Heart left ventricle (tissue), 13 donors: Measurements from ENCODE around the gene STEAP1.
"Not testable (repeated sequence)": the region's sequence is repeated elsewhere in the genome, so short reads cannot be mapped to it uniquely, and the experiment has no call there.

ENCODE experiments used
- POLR2A ChIP-seq, 2 donors: fragments of 450-650 bp; IDR thresholded peaks; one replicate each; pipeline ENCODE4 v1.6.1; 2017; ENCODE audit warnings: antibody characterized with exemption in 2 of 2, mild to moderate bottlenecking in 2 of 2, moderate library complexity in 2 of 2
- TF ChIP-seq, protein P1 (sequence below), 12 donors: fragments of 200-600 bp; sonication (generic) in 4 of 12; IDR thresholded peaks; one replicate each; pipeline versions ENCODE4 v1.5.0 to v1.8.0; 2018 to 2022; ENCODE audit warnings: antibody characterized with exemption in 12 of 12, mild to moderate bottlenecking in 5 of 12
- donor health status: ischemic (EF 13 %, LVEDD 7.1; RV severe dilation, severe dysfunction).
- donor health status: DM: no; HTN: yes; CAD: no.
- donor health status: DM: no; HTN: no; CAD: no.
- donor health status: ischemic (EF 25% LVEDD 6.9; RV normal size, moderate dysfunction).
- donor health status: ischemic (EF 25% LVEDD 5.7; RV mildly dilated, moderate dysfunction).
- donor health status: ischemic (EF 35%, LVEDD 5.7; RV mildly dilated, moderate dysfunction).
- donor health status: nonischemic (EF 11% LVEDD 7.7; RV severe dilation, severe dysfunction).
- donor health status: DM: yes; HTN: yes; CAD: no.
- donor health status: PGD.
- donor health status: ischemic (EF 29% LVEDD 5.4; RV normal size, mild dysfunction).
- donor health status: nonischemic (EF 23%, LVEDD 6.1; RV moderate dilation, normal function).

DNA sequence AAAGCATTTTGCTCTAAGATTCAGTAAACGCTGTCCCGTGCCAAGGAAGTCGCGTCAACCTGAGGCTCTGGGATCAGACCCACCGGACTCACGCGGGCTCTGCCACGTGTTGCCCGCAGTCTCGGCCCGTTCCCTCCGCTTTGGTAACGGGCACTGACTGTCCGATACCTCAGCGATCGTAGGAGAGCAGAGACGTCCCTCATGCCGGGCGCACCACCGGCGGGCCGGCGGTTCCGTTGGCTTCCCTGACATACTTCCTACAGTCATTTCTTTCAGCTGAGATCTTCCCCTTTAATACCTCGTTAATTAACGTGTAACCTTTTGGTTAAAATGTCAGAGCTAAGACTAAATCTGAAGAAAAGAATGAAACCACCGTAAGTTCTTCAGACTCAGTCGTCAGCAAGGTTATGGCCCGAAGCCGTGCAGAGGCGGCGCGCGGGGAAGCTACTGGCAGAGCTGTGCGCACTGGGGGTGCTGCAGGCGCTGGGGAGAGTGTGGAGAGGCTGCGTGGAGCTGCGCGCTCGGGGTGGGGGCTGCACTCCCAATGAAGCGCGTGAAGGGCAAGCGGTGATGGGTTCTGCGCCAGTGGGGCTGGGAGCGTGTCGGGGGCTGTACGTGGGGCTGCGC, 35.6 kb upstream of the STEAP1 start:
- TF ChIP-seq, protein P1, sequence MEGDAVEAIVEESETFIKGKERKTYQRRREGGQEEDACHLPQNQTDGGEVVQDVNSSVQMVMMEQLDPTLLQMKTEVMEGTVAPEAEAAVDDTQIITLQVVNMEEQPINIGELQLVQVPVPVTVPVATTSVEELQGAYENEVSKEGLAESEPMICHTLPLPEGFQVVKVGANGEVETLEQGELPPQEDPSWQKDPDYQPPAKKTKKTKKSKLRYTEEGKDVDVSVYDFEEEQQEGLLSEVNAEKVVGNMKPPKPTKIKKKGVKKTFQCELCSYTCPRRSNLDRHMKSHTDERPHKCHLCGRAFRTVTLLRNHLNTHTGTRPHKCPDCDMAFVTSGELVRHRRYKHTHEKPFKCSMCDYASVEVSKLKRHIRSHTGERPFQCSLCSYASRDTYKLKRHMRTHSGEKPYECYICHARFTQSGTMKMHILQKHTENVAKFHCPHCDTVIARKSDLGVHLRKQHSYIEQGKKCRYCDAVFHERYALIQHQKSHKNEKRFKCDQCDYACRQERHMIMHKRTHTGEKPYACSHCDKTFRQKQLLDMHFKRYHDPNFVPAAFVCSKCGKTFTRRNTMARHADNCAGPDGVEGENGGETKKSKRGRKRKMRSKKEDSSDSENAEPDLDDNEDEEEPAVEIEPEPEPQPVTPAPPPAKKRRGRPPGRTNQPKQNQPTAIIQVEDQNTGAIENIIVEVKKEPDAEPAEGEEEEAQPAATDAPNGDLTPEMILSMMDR (IDR thresholded peaks at IDR 0.05) = not testable (repeated sequence)
- TF ChIP-seq POLR2A (IDR thresholded peaks at IDR 0.05) = not testable (repeated sequence)
